Hepatocyte (in vitro differentiated cells): Measurements from ENCODE around the gene DSCAML1.

Source experiments
- CTCF ChIP-seq: fragments of 200-600 bp; sonication (generic); IDR thresholded peaks from 2 replicates; pipeline ENCODE4 v1.5.1; 2016; ENCODE audit warnings: antibody characterized with exemption, mild to moderate bottlenecking; ENCODE audit not compliant: poor library complexity
- EZH2 ChIP-seq: fragments of 200-600 bp; sonication (generic); IDR thresholded peaks from 2 replicates; pipeline ENCODE4 v1.6.1; 2016; ENCODE audit warnings: antibody characterized with exemption, mild to moderate bottlenecking, borderline replicate concordance
- EZH2phosphoT487 ChIP-seq: fragments of 200-600 bp; sonication (generic); IDR thresholded peaks from one replicate; pipeline ENCODE4 v1.6.1; 2018; ENCODE audit warnings: antibody characterized with exemption, mild to moderate bottlenecking, low read depth, moderate library complexity; ENCODE audit not compliant: unreplicated experiment, severe bottlenecking

GRCh38 chr11:117440258-117440657 lies 356.8 kb downstream of the DSCAML1 start:
- no peak for TF ChIP-seq CTCF
- TF ChIP-seq EZH2 = no peak
- no peak for TF ChIP-seq EZH2phosphoT487
